ENCODE results near the gene SYNE1. TPM values are rescaled to one million over a fixed set of nuclear protein-coding genes. Genes with fewer than 3 reads are reported as not detected.
"Not testable (repeated sequence)": the region's sequence is repeated elsewhere in the genome, so short reads cannot be mapped to it uniquely, and the experiment has no call there.

Gene SYNE1
- polyA plus RNA-seq, 1 donor from 2014 or later, result 38.5 TPM

DNA sequence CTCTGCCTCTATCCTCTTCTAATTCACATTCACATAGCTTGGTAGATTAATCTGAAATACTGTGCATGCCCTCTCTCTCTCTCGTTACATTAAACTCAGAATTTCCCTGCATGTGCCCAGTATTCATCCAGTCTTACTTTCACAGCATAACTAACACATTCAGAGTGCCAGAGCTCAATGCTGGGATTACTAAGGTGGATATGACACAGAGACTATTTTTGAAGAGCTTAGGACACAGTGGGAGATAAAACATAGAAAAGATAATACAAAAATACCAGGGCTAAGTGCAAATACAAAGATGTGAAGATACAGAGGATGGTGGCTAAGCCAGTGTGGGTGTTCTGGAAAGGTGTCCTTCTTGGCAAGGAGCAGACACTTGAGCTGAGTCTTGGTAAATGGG is 6.3 kb downstream of the SYNE1 start:
- Histone ChIP-seq H3K36me3 (ENCODE audit: insufficient read depth, low read length) (no peaks in the 10 kb centered on the region), H3K27ac (ENCODE audit: low read length) (no peak overlapping the region), H4K20me1 (ENCODE audit: insufficient read depth) (no peaks in the 10 kb centered on the region), H3K9ac (ENCODE audit: low read length) (no peak overlapping the region), H3K79me2 (replicated peaks; ENCODE audit: insufficient read depth, low read length) (no peaks in the 10 kb centered on the region), H3K9me2 (ENCODE audit: insufficient read depth, low read length) (no peaks in the 10 kb centered on the region), H3K9me3 (ENCODE audit: low read length) (no peaks in the 10 kb centered on the region), H3K27me3 (ENCODE audit: insufficient read depth, low read depth, low read length) (peaks cover 20% of the 10 kb centered on the region), H2AFZ (ENCODE audit: low read depth, low read length) (no peak overlapping the region), H3K4me3 (ENCODE audit: low read length) (no peak overlapping the region), H3F3A (ENCODE audit: insufficient read depth, low read length, poor library complexity, severe bottlenecking) (no peaks in the 10 kb centered on the region), H3K4me2 (ENCODE audit: low read length) (no peak overlapping the region)
- TF ChIP-seq EP300 (conservative IDR thresholded peaks at IDR 0.05; ENCODE audit: poor library complexity, severe bottlenecking) (no peak), RAD21 (conservative IDR thresholded peaks at IDR 0.05) (no peak), TAF1 (IDR thresholded peaks at IDR 0.05; ENCODE audit: low read depth) (no peak), SMC3 (conservative IDR thresholded peaks at IDR 0.05; ENCODE audit: poor library complexity) (no peak), EZH2 (IDR thresholded peaks at IDR 0.05; ENCODE audit: borderline replicate concordance, insufficient read depth, low read length, poor library complexity, severe bottlenecking) (no peak), POLR2AphosphoS5 (IDR thresholded peaks at IDR 0.05) (no peak), MXI1 (conservative IDR thresholded peaks at IDR 0.05; ENCODE audit: poor library complexity, severe bottlenecking) (no peak)
- TF ChIP-seq, protein P1, sequence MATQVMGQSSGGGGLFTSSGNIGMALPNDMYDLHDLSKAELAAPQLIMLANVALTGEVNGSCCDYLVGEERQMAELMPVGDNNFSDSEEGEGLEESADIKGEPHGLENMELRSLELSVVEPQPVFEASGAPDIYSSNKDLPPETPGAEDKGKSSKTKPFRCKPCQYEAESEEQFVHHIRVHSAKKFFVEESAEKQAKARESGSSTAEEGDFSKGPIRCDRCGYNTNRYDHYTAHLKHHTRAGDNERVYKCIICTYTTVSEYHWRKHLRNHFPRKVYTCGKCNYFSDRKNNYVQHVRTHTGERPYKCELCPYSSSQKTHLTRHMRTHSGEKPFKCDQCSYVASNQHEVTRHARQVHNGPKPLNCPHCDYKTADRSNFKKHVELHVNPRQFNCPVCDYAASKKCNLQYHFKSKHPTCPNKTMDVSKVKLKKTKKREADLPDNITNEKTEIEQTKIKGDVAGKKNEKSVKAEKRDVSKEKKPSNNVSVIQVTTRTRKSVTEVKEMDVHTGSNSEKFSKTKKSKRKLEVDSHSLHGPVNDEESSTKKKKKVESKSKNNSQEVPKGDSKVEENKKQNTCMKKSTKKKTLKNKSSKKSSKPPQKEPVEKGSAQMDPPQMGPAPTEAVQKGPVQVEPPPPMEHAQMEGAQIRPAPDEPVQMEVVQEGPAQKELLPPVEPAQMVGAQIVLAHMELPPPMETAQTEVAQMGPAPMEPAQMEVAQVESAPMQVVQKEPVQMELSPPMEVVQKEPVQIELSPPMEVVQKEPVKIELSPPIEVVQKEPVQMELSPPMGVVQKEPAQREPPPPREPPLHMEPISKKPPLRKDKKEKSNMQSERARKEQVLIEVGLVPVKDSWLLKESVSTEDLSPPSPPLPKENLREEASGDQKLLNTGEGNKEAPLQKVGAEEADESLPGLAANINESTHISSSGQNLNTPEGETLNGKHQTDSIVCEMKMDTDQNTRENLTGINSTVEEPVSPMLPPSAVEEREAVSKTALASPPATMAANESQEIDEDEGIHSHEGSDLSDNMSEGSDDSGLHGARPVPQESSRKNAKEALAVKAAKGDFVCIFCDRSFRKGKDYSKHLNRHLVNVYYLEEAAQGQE (IDR thresholded peaks at IDR 0.05; ENCODE audit: borderline replicate concordance), result no peak
- TF ChIP-seq, protein P2, sequence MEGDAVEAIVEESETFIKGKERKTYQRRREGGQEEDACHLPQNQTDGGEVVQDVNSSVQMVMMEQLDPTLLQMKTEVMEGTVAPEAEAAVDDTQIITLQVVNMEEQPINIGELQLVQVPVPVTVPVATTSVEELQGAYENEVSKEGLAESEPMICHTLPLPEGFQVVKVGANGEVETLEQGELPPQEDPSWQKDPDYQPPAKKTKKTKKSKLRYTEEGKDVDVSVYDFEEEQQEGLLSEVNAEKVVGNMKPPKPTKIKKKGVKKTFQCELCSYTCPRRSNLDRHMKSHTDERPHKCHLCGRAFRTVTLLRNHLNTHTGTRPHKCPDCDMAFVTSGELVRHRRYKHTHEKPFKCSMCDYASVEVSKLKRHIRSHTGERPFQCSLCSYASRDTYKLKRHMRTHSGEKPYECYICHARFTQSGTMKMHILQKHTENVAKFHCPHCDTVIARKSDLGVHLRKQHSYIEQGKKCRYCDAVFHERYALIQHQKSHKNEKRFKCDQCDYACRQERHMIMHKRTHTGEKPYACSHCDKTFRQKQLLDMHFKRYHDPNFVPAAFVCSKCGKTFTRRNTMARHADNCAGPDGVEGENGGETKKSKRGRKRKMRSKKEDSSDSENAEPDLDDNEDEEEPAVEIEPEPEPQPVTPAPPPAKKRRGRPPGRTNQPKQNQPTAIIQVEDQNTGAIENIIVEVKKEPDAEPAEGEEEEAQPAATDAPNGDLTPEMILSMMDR (IDR thresholded peaks at IDR 0.05; ENCODE audit: poor library complexity, severe bottlenecking), result no peak

DNA sequence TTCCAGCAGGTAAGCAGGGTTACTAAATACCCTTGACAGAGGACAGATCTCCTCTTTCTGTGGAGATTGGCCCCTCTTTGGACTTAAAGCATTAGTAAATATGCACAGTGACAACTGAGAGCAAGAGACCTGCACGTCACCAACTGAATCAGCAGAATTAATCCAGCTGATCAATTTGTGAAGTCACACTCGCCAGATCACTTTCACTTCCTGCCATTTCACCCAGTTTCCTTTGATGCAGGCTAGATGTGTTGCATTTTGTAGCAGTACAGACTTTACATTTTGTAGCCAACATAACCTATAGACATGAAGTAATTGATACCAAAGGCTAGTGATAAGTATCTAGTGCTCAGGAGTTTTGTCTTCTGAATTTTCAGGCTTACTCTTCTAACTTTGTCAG is 11.9 kb downstream of the SYNE1 start:
- Histone ChIP-seq H2AFZ (ENCODE audit: low read depth, low read length) (no peak overlapping the region), H4K20me1 (ENCODE audit: insufficient read depth) (no peaks in the 10 kb centered on the region), H3K4me2 (ENCODE audit: low read length) (no peak overlapping the region), H3K79me2 (replicated peaks; ENCODE audit: insufficient read depth, low read length) (no peaks in the 10 kb centered on the region), H3K4me3 (ENCODE audit: low read length) (no peak overlapping the region), H3K27ac (ENCODE audit: low read length) (no peak overlapping the region), H3F3A (ENCODE audit: insufficient read depth, low read length, poor library complexity, severe bottlenecking) (no peaks in the 10 kb centered on the region), H3K9me3 (ENCODE audit: low read length) (no peaks in the 10 kb centered on the region), H3K9ac (ENCODE audit: low read length) (no peak overlapping the region), H3K9me2 (ENCODE audit: insufficient read depth, low read length) (no peaks in the 10 kb centered on the region), H3K27me3 (ENCODE audit: insufficient read depth, low read depth, low read length) (no peaks in the 10 kb centered on the region), H3K36me3 (ENCODE audit: insufficient read depth, low read length) (no peaks in the 10 kb centered on the region)
- TF ChIP-seq EZH2 (IDR thresholded peaks at IDR 0.05; ENCODE audit: borderline replicate concordance, insufficient read depth, low read length, poor library complexity, severe bottlenecking) (no peak), RAD21 (conservative IDR thresholded peaks at IDR 0.05) (no peak), POLR2AphosphoS5 (IDR thresholded peaks at IDR 0.05) (no peak), MXI1 (conservative IDR thresholded peaks at IDR 0.05; ENCODE audit: poor library complexity, severe bottlenecking) (no peak), SMC3 (conservative IDR thresholded peaks at IDR 0.05; ENCODE audit: poor library complexity) (no peak), EP300 (conservative IDR thresholded peaks at IDR 0.05; ENCODE audit: poor library complexity, severe bottlenecking) (no peak), TAF1 (IDR thresholded peaks at IDR 0.05; ENCODE audit: low read depth) (no peak)
- TF ChIP-seq, protein P1 (IDR thresholded peaks at IDR 0.05; ENCODE audit: borderline replicate concordance), result no peak
- TF ChIP-seq, protein P2 (IDR thresholded peaks at IDR 0.05; ENCODE audit: poor library complexity, severe bottlenecking), result no peak

DNA sequence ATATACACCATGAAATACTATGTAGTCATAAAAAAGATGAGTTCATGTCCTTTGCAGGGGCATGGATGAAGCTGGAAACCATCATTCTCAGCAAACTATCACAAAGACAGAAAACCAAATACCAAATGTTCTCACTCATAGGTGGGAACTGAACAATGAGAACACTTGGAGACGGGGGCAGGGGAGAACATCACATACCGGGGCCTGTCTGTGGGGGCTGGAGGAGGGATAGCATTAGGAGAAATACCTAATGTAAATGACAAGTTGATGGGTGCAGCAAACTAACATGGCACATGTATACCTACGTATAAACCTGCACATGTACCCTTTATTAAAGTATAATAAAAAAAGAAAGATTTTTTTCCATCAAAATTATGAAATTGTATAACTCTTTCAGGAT is 22.4 kb downstream of the SYNE1 start:
- not testable (repeated sequence) for H3K4me2 ChIP-seq (ENCODE audit: low read length); H3K27ac ChIP-seq (ENCODE audit: low read length); H3K36me3 ChIP-seq (ENCODE audit: insufficient read depth, low read length); H4K20me1 ChIP-seq (ENCODE audit: insufficient read depth); H3K27me3 ChIP-seq (ENCODE audit: insufficient read depth, low read depth, low read length); H3K79me2 ChIP-seq (replicated peaks; ENCODE audit: insufficient read depth, low read length); H2AFZ ChIP-seq (ENCODE audit: low read depth, low read length); H3K9me3 ChIP-seq (ENCODE audit: low read length); H3K9ac ChIP-seq (ENCODE audit: low read length); H3K9me2 ChIP-seq (ENCODE audit: insufficient read depth, low read length); H3F3A ChIP-seq (ENCODE audit: insufficient read depth, low read length, poor library complexity, severe bottlenecking); H3K4me3 ChIP-seq (ENCODE audit: low read length)
